SU-DHL-6 (cell line): ENCODE measurements around the gene KCNJ1.
A peak's percentile ranks its signal among the peaks of the same experiment; 100 is the strongest.

ENCODE experiments used
- H2AFZ ChIP-seq: fragments of 200-600 bp; sonication (generic); 2 replicates; pipeline ENCODE4 v1.6.1; 2014; ENCODE audit warnings: low read depth, mild to moderate bottlenecking, moderate library complexity, mixed read lengths, antibody characterized with exemption, low read length; ENCODE audit not compliant: severe bottlenecking
- H3F3A ChIP-seq: fragments of 200-600 bp; shearing (Covaris generic); 2 replicates; pipeline ENCODE4 v1.6.0; 2016; ENCODE audit warnings: antibody characterized with exemption, mild to moderate bottlenecking; ENCODE audit not compliant: insufficient read depth
- H3K27ac ChIP-seq: fragments of 200-600 bp; sonication (generic); 2 replicates; pipeline ENCODE4 v1.5.1; 2016; ENCODE audit warnings: low read depth, mild to moderate bottlenecking, low read length, moderate library complexity, mixed read lengths
- H3K27me3 ChIP-seq: fragments of 200-600 bp; sonication (generic), shearing (Covaris generic); 2 replicates; pipeline ENCODE4 v1.6.0; 2014; ENCODE audit warnings: mild to moderate bottlenecking, low read length
- H3K36me3 ChIP-seq: fragments of 200-600 bp; sonication (generic); 2 replicates; pipeline ENCODE4 v1.6.1; 2014; ENCODE audit warnings: mild to moderate bottlenecking, low read length, mixed read lengths
- H3K4me2 ChIP-seq: fragments of 300-600, 200-600 bp; shearing (Covaris generic), sonication (generic); 2 replicates; pipeline ENCODE4 v1.6.0; 2014; ENCODE audit warnings: low read length, low read depth, mild to moderate bottlenecking; ENCODE audit not compliant: poor library complexity, severe bottlenecking
- H3K4me3 ChIP-seq: fragments of 200-600 bp; sonication (generic); 2 replicates; pipeline ENCODE4 v1.5.1; 2014; ENCODE audit warnings: antibody characterized with exemption, low read length, mild to moderate bottlenecking, mixed read lengths; ENCODE audit not compliant: insufficient read depth, poor library complexity, severe bottlenecking
- H3K79me2 ChIP-seq: fragments of 200-600 bp; sonication (generic); 2 replicates; pipeline ENCODE4 v1.6.1; 2014; ENCODE audit warnings: mild to moderate bottlenecking, low read length, moderate library complexity; ENCODE audit not compliant: insufficient read depth
- H3K9ac ChIP-seq: fragments of 200-600 bp; sonication (generic); 2 replicates; pipeline ENCODE4 v1.7.0; 2014; ENCODE audit warnings: mild to moderate bottlenecking, low read length
- H3K9me2 ChIP-seq: fragments of 200-600 bp; sonication (generic); replicated peaks from 2 replicates; pipeline ENCODE4 v1.6.1; 2014; ENCODE audit warnings: low read length; ENCODE audit not compliant: insufficient read depth
- H3K9me3 ChIP-seq: fragments of 200-600 bp; sonication (generic); 2 replicates; pipeline ENCODE4 v1.6.1; 2014; ENCODE audit warnings: low read length, mixed read lengths; ENCODE audit not compliant: insufficient read depth
- H4K20me1 ChIP-seq: fragments of 200-600 bp; sonication (generic); 2 replicates; pipeline ENCODE4 v1.6.1; 2014; ENCODE audit warnings: low read depth, mild to moderate bottlenecking, antibody characterized with exemption, low read length, moderate library complexity, mixed read lengths
- EZH2phosphoT487 ChIP-seq: fragments of 200-600 bp; sonication (generic), shearing (Covaris generic); conservative IDR thresholded peaks from 2 replicates; pipeline ENCODE4 v1.6.1; 2018; ENCODE audit warnings: mild to moderate bottlenecking, antibody characterized with exemption, low read length, moderate library complexity, mixed read lengths
- TF ChIP-seq, protein P1 (sequence below): fragments of 200-600 bp; sonication (generic); IDR thresholded peaks from one replicate; pipeline ENCODE4 v1.5.1; 2017; ENCODE audit warnings: antibody characterized with exemption, mild to moderate bottlenecking, low read length, moderate library complexity; ENCODE audit not compliant: insufficient read depth, poor library complexity, severe bottlenecking

KCNJ1 gene

DNA sequence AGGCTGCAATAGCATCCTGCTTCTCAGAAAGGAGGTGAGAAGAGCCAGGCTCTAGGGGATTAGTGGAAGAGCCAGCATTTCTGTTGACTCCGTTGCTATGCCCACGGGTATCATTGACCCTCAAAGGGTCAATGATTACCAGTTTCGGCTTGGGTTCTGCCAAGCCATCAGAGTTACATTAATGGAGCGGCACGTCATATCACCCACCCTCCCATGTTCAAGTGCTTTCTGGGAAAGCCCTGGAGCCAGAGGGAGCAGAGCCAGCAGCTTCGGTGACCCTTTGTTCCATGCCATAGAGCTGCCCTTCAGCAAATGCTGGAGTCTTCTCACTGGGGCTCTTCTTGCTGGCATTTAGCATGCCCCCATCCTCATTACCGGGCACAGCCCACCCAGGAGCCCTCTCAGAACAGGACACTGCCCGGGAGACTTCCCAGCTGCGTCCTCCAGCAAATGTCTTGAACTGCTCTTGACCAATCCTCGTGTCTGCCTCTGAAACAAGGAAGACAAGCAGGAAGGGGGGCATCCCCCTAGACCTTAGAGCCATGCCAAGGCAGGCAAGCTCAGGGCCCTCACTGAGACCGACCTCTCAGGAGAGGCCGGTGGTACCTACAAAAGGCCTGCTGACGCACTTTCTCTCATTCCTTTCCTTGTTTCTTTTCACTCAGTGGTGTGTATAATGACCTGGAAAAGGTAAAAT is 14.6 kb downstream of the KCNJ1 start:
- Histone ChIP-seq H3K4me2 (no peak overlapping the region), H3K9me3 (no peaks in the 10 kb centered on the region), H3F3A (no peaks in the 10 kb centered on the region), H2AFZ (no peak overlapping the region), H3K27ac (no peak overlapping the region), H3K79me2 (no peaks in the 10 kb centered on the region), H3K9ac (no peak overlapping the region), H3K27me3 (no peaks in the 10 kb centered on the region), H3K4me3 (no peak overlapping the region), H3K36me3 (no peaks in the 10 kb centered on the region), H4K20me1 (no peaks in the 10 kb centered on the region), H3K9me2 (no peaks in the 10 kb centered on the region)
- no peak for TF ChIP-seq EZH2phosphoT487
- TF ChIP-seq, protein P1, sequence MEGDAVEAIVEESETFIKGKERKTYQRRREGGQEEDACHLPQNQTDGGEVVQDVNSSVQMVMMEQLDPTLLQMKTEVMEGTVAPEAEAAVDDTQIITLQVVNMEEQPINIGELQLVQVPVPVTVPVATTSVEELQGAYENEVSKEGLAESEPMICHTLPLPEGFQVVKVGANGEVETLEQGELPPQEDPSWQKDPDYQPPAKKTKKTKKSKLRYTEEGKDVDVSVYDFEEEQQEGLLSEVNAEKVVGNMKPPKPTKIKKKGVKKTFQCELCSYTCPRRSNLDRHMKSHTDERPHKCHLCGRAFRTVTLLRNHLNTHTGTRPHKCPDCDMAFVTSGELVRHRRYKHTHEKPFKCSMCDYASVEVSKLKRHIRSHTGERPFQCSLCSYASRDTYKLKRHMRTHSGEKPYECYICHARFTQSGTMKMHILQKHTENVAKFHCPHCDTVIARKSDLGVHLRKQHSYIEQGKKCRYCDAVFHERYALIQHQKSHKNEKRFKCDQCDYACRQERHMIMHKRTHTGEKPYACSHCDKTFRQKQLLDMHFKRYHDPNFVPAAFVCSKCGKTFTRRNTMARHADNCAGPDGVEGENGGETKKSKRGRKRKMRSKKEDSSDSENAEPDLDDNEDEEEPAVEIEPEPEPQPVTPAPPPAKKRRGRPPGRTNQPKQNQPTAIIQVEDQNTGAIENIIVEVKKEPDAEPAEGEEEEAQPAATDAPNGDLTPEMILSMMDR: no peak

DNA sequence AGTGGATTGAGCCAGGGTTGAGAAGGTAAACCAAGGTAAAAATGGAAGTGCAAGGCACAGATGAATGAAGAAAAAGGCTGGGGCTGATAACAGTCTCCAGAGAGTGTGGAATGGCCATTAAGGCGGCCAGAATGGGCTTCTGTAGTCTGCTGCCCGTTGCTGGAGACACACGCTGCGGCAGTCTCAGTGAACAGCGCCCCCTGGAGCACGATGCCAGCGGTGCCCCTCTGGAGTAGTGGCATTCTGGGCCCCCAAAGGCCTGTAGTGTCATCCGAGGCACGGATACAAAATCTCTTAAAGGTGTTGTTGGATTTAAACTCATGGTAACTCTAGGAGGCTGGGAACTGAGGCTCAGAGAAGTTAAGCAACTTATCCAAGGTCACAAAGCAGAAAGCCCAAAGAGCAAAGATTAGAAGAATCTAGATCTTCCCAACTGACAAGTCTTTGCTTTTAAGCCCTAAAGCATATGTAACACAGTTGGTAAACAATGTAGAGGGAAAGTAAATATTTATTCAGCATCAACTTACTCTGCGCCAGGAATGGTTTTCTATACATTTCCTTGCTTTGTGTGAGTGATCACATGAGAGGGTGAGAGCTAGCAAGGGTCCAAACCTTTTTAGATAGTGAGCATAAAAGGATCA is 18.2 kb downstream of the KCNJ1 start:
- Histone ChIP-seq H3K27ac (peak overlapping the region; percentile 42; the same call in 1 of the 2 replicates), H3K79me2 (no peaks in the 10 kb centered on the region), H3K4me3 (no peak overlapping the region)

DNA sequence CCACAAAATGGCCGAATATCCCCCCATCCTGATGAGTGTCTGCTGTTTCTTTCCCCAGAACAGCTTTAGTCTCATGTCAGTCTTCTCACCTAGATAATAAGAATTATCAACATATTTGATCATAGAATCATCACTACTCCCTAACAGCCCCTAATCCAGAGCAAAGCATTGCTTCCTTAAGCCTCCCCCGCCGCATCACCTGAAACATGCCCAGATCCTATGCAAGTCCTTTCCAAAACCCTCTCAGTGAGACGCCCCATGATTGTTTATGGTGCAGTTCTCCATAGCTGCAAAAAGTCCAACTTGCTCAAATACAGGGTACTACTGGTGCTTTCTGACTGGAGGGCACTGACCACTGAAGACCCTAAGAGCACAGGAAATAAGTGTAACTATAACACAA is 20.1 kb downstream of the KCNJ1 start:
- Histone ChIP-seq H4K20me1 (no peaks in the 10 kb centered on the region), H3K9ac (no peak overlapping the region), H3K79me2 (no peaks in the 10 kb centered on the region), H3K9me2 (no peaks in the 10 kb centered on the region), H3F3A (peaks cover 21% of the 10 kb centered on the region), H3K36me3 (no peaks in the 10 kb centered on the region), H3K27me3 (no peaks in the 10 kb centered on the region), H3K27ac (no peak overlapping the region), H3K4me3 (no peak overlapping the region), H3K9me3 (no peaks in the 10 kb centered on the region), H3K4me2 (no peak overlapping the region), H2AFZ (no peak overlapping the region)
- TF ChIP-seq EZH2phosphoT487: no peak
- TF ChIP-seq, protein P1: no peak

More for the DNA sequence above, 18.2 kb downstream of the KCNJ1 start:
- Histone ChIP-seq H3K27me3 (no peaks in the 10 kb centered on the region), H3K9me2 (no peaks in the 10 kb centered on the region), H3F3A (peaks cover 4% of the 10 kb centered on the region; the same call in 1 of the 2 replicates), H3K9me3 (no peaks in the 10 kb centered on the region), H3K4me2 (no peak overlapping the region), H2AFZ (peak overlapping the region; percentile 76), H3K9ac (peak overlapping the region; percentile 22; the same call in 1 of the 2 replicates), H4K20me1 (no peaks in the 10 kb centered on the region), H3K36me3 (no peaks in the 10 kb centered on the region)
- TF ChIP-seq, protein P1: peak; percentile 64
- no peak for TF ChIP-seq EZH2phosphoT487
